K562 (cell line): ENCODE results near the gene GLCCI1. TPM values are rescaled to one million over a fixed set of nuclear protein-coding genes. Genes with fewer than 3 reads are reported as not detected.

Experiments used
- ATAC-seq: fragments of 200-7000 bp; cut with Tn5 transposase; 3 replicates; pipeline ENCODE4 v1.9.1; 2020; ENCODE audit warnings: moderate library complexity
- BruUV-seq: library from RNA; stranded (reverse); fragments of 400-500 nt; replicated peaks from 2 replicates; lab custom pipeline; 2021; lab: Mats Ljungman, UMichigan
- CTCF ChIA-PET: fragments of 300-600 bp; formaldehyde crosslinking; extraction: SDS; loops from one replicate; lab custom pipeline; 2021; ENCODE audit warnings: low intra/inter-chr PET ratio; lab: Yijun Ruan, JAX
- POLR2A ChIA-PET: fragments of 300-600, 350-650 bp; sonication (Branson Sonifier 250); formaldehyde crosslinking; extraction: SDS; loops from one replicate; lab custom pipeline; 2021; ENCODE audit warnings: antibody characterized with exemption, inconsistent platforms; lab: Yijun Ruan, JAX
- DNase-seq, 4 experiments: peaks; one replicate each; pipeline versions ENCODE4 v3.0.0 to v3.0.0-alpha.2; 2011 to 2018; ENCODE audit warnings: low spot score in 3 of 4, mixed read lengths in 3 of 4; ENCODE audit errors: extremely low read depth in 1 of 4
- FAIRE-seq: peaks from 2 replicates; lab custom pipeline; 2011; peaks lifted over from hg19 to GRCh38; lab: Jason Lieb, UNC
- H2AFZ ChIP-seq: 2 replicates; pipeline ENCODE4 v1.6.0; 2011; ENCODE audit warnings: low read depth, low read length, control low read depth, inconsistent platforms
- H3K27ac ChIP-seq: fragments of 200-600 bp; 3 replicates; pipeline ENCODE4 v1.8.0; 2011; ENCODE audit warnings: low read depth, mild to moderate bottlenecking, control low read depth, inconsistent platforms, low read length, moderate library complexity, mixed read lengths; ENCODE audit errors: extremely low read depth
- H3K27me3 ChIP-seq, 2 experiments: fragments of 300-600 bp in 1 of 2; 2 replicates in 1 of 2; 3 replicates in 1 of 2; pipeline versions ENCODE4 v1.6.0 to v1.8.0; 2011; ENCODE audit warnings: inconsistent platforms in 2 of 2, low read length in 2 of 2, mild to moderate bottlenecking in 1 of 2, mixed read lengths in 1 of 2, moderate library complexity in 1 of 2; ENCODE audit not compliant: control insufficient read depth in 2 of 2, insufficient read depth in 2 of 2
- H3K36me3 ChIP-seq: fragments of 300-600 bp; 3 replicates; pipeline ENCODE4 v1.8.0; 2011; ENCODE audit warnings: mild to moderate bottlenecking, low read length, inconsistent platforms; ENCODE audit not compliant: control insufficient read depth, insufficient read depth
- H3K4me1 ChIP-seq, 2 experiments: fragments of 200-600 bp in 1 of 2; replicated peaks in 1 of 2; 2 replicates in 1 of 2; 3 replicates in 1 of 2; pipeline versions ENCODE4 v1.5.1 to v1.8.0; 2011; ENCODE audit warnings: inconsistent platforms in 2 of 2, low read length in 2 of 2, mild to moderate bottlenecking in 1 of 2, mixed read lengths in 1 of 2, moderate library complexity in 1 of 2; ENCODE audit not compliant: control insufficient read depth in 2 of 2, insufficient read depth in 2 of 2
- H3K4me2 ChIP-seq: 2 replicates; pipeline ENCODE4 v1.6.1; 2011; ENCODE audit warnings: low read length, control low read depth, inconsistent platforms, mixed read lengths; ENCODE audit not compliant: insufficient read depth
- H3K4me3 ChIP-seq: fragments of 200-600 bp; sonication (generic), shearing (Covaris generic); 2 replicates; pipeline ENCODE4 v1.5.1; 2016; ENCODE audit warnings: control low read depth, inconsistent platforms
- H3K79me2 ChIP-seq: fragments of 200-600 bp; 3 replicates; pipeline ENCODE4 v1.8.0; 2011; ENCODE audit warnings: low read length, inconsistent platforms; ENCODE audit not compliant: control insufficient read depth, insufficient read depth
- H3K9ac ChIP-seq, 2 experiments: 2 replicates each; pipeline versions ENCODE4 v1.6.0 to v1.6.1; 2011; ENCODE audit warnings: low read depth in 2 of 2, low read length in 2 of 2, control low read depth in 1 of 2, inconsistent platforms in 1 of 2, mild to moderate bottlenecking in 1 of 2, mixed read lengths in 1 of 2; ENCODE audit not compliant: insufficient read depth in 1 of 2
- H3K9me1 ChIP-seq: one replicate; pipeline ENCODE4 v1.6.0; 2011; ENCODE audit warnings: inconsistent platforms, mild to moderate bottlenecking, low read length, moderate library complexity; ENCODE audit not compliant: control insufficient read depth, insufficient read depth
- H3K9me3 ChIP-seq: replicated peaks from 2 replicates; pipeline ENCODE4 v1.5.1; 2011; ENCODE audit warnings: low read depth, low read length, inconsistent platforms; ENCODE audit not compliant: control insufficient read depth, insufficient read depth
- H4K20me1 ChIP-seq: replicated peaks from 2 replicates; pipeline ENCODE4 v1.6.1; 2011; ENCODE audit warnings: low read length, inconsistent platforms, mixed read lengths; ENCODE audit not compliant: control insufficient read depth, insufficient read depth
- CAMTA2 ChIP-seq: fragments of 250-450 bp; sonication (Bioruptor Pico); conservative IDR thresholded peaks from 2 replicates; pipeline ENCODE4 v1.5.1; 2022
- SMC3 ChIP-seq: conservative IDR thresholded peaks from 2 replicates; pipeline ENCODE4 v1.6.1; 2011; ENCODE audit warnings: low read depth, low read length, improper control_type of control experiment; ENCODE audit not compliant: insufficient read depth
- ZNF146 ChIP-seq: IDR thresholded peaks from one replicate; pipeline ENCODE4 v1.6.1; 2018; ENCODE audit warnings: missing compliant biosample characterization; ENCODE audit not compliant: unreplicated experiment
- WGBS: fragments of 100-300 bp; shearing (Covaris generic); methylation state at CpG from one replicate; pipeline ENCODE4 v1.1.6; 2016; ENCODE audit warnings: low coverage, mixed read lengths; ENCODE audit not compliant: insufficient coverage; ENCODE audit errors: missing lambda C conversion rate; 5-methylcytosine and 5-hydroxymethylcytosine counted together
- in situ Hi-C: fragments of 300-500 bp; cut with MboI; formaldehyde crosslinking; loops from 4 replicates; pipeline ENCODE4 v1.15.0; 2018; ENCODE audit warnings: inconsistent platforms, mixed read lengths
- intact Hi-C: fragments of 100-400 bp; cut with micrococcal nuclease; formaldehyde crosslinking; loops from 2 replicates; pipeline ENCODE4 v1.14.2; 2022
- polyA plus RNA-seq, 8 experiments: library from polyadenylated mRNA; depleted of rRNA in 4 of 8; stranded (reverse) in 5 of 8; unstranded in 3 of 8; fragments of >200 nt; fragmentation: Nextera tagmentation in 2 of 8; fragmentation: Illumina TruSeq in 1 of 8; extraction: Ambion mirVana in 2 of 8; extraction: Trizol in 1 of 8; gene quantifications; 2 replicates each; pipeline versions ENCODE4 v1.2.1 to v1.2.3, GENCODE V29; 2011 to 2014; ENCODE audit warnings: inconsistent platforms in 1 of 8, missing spikeins in 1 of 8
- total RNA-seq, 7 experiments: library from RNA; depleted of rRNA in 6 of 7; stranded (reverse); fragments of >200 nt in 6 of 7; fragmentation: Illumina TruSeq in 2 of 7; extraction: Trizol in 2 of 7; gene quantifications; 2 replicates each; pipeline versions ENCODE4 v1.2.1 to v1.2.3, GENCODE V29; 2011 to 2021; ENCODE audit warnings: low replicate concordance in 1 of 7
- TF ChIP-seq, protein P1 (sequence below): fragments of 450-650 bp; formaldehyde crosslinking; IDR thresholded peaks from 2 replicates; pipeline ENCODE4 v1.4.0; 2020; ENCODE audit warnings: mild to moderate bottlenecking, moderate library complexity
- TF ChIP-seq, protein P2 (sequence below): fragments of 450-650 bp; IDR thresholded peaks from 2 replicates; pipeline ENCODE4 v1.6.1; 2016; ENCODE audit warnings: mild to moderate bottlenecking
- TF ChIP-seq, protein P3 (sequence below): IDR thresholded peaks from 3 replicates; pipeline ENCODE4 v1.6.1; 2011; ENCODE audit warnings: borderline replicate concordance, mild to moderate bottlenecking, moderate library complexity; ENCODE audit not compliant: insufficient read length; ENCODE audit errors: extremely low read depth
- TF ChIP-seq, protein P4 (sequence below): fragments of 250-450 bp; sonication (Bioruptor Pico); IDR thresholded peaks from 2 replicates; pipeline ENCODE4 v1.5.0; 2022; ENCODE audit warnings: mild to moderate bottlenecking
- TF ChIP-seq, protein P5 (sequence below): sonication (generic); IDR thresholded peaks from 2 replicates; pipeline ENCODE4 v1.6.1; 2016
- TF ChIP-seq, protein P6 (sequence below): fragments of 450-650 bp; conservative IDR thresholded peaks from 2 replicates; pipeline ENCODE4 v1.6.1; 2016; ENCODE audit warnings: missing genetic modification characterization, low read depth, mild to moderate bottlenecking, control low read depth, missing compliant biosample characterization

GLCCI1 gene
- total and polyA plus RNA-seq, 9 of the 15 experiments (the other 6 are each of a cell fraction or from before 2014, with no cell fraction given) = 2.7 to 11.9 (median 7.2) TPM

GRCh38 chr7:7919449-7919945 lies 49.1 kb upstream of the GLCCI1 start:
- ChIA-PET POLR2A (interaction anchor here (1.1 to 2.3 kb wide), 2 partner anchors 9 to 12 kb away, joined by 3 to 5 read pairs; no protein-coding TSS in a partner anchor), CTCF (no interaction called here)
- in situ Hi-C loops (no loop called here), intact Hi-C loops (no loop called here)
- H2AFZ ChIP-seq = no peak overlapping the region
- no TSS peak for BruUV-seq
- no peaks in the 10 kb centered on the region; a peak in 2 of 5 replicates for H3K27me3 ChIP-seq
- no peaks in the 10 kb centered on the region for H4K20me1 ChIP-seq
- ATAC-seq = no peak
- H3K9ac ChIP-seq = no peak overlapping the region
- WGBS = 3% methylated on average over 2 of the region's 2 CpGs
- H3K27ac ChIP-seq = no peak overlapping the region
- FAIRE-seq = no peak
- H3K36me3 ChIP-seq = no peaks in the 10 kb centered on the region
- no peaks in the 10 kb centered on the region for H3K79me2 ChIP-seq
- no peak overlapping the region for H3K4me2 ChIP-seq
- H3K4me3 ChIP-seq = no peak overlapping the region
- DNase-seq = no peak
- no peaks in the 10 kb centered on the region for H3K9me1 ChIP-seq
- H3K4me1 ChIP-seq = no peaks in the 10 kb centered on the region
- no peaks in the 10 kb centered on the region for H3K9me3 ChIP-seq
- TF ChIP-seq, protein P1, sequence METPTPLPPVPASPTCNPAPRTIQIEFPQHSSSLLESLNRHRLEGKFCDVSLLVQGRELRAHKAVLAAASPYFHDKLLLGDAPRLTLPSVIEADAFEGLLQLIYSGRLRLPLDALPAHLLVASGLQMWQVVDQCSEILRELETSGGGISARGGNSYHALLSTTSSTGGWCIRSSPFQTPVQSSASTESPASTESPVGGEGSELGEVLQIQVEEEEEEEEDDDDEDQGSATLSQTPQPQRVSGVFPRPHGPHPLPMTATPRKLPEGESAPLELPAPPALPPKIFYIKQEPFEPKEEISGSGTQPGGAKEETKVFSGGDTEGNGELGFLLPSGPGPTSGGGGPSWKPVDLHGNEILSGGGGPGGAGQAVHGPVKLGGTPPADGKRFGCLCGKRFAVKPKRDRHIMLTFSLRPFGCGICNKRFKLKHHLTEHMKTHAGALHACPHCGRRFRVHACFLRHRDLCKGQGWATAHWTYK (CRISPR knock-in tag) = no peak
- TF ChIP-seq, protein P2, sequence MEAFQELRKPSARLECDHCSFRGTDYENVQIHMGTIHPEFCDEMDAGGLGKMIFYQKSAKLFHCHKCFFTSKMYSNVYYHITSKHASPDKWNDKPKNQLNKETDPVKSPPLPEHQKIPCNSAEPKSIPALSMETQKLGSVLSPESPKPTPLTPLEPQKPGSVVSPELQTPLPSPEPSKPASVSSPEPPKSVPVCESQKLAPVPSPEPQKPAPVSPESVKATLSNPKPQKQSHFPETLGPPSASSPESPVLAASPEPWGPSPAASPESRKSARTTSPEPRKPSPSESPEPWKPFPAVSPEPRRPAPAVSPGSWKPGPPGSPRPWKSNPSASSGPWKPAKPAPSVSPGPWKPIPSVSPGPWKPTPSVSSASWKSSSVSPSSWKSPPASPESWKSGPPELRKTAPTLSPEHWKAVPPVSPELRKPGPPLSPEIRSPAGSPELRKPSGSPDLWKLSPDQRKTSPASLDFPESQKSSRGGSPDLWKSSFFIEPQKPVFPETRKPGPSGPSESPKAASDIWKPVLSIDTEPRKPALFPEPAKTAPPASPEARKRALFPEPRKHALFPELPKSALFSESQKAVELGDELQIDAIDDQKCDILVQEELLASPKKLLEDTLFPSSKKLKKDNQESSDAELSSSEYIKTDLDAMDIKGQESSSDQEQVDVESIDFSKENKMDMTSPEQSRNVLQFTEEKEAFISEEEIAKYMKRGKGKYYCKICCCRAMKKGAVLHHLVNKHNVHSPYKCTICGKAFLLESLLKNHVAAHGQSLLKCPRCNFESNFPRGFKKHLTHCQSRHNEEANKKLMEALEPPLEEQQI = no peak
- no peak for TF ChIP-seq CAMTA2 (CRISPR knock-in tag)
- TF ChIP-seq ZNF146 (CRISPR knock-in tag) = no peak
- TF ChIP-seq, protein P3, sequence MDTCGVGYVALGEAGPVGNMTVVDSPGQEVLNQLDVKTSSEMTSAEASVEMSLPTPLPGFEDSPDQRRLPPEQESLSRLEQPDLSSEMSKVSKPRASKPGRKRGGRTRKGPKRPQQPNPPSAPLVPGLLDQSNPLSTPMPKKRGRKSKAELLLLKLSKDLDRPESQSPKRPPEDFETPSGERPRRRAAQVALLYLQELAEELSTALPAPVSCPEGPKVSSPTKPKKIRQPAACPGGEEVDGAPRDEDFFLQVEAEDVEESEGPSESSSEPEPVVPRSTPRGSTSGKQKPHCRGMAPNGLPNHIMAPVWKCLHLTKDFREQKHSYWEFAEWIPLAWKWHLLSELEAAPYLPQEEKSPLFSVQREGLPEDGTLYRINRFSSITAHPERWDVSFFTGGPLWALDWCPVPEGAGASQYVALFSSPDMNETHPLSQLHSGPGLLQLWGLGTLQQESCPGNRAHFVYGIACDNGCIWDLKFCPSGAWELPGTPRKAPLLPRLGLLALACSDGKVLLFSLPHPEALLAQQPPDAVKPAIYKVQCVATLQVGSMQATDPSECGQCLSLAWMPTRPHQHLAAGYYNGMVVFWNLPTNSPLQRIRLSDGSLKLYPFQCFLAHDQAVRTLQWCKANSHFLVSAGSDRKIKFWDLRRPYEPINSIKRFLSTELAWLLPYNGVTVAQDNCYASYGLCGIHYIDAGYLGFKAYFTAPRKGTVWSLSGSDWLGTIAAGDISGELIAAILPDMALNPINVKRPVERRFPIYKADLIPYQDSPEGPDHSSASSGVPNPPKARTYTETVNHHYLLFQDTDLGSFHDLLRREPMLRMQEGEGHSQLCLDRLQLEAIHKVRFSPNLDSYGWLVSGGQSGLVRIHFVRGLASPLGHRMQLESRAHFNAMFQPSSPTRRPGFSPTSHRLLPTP = no peak
- TF ChIP-seq, protein P4, sequence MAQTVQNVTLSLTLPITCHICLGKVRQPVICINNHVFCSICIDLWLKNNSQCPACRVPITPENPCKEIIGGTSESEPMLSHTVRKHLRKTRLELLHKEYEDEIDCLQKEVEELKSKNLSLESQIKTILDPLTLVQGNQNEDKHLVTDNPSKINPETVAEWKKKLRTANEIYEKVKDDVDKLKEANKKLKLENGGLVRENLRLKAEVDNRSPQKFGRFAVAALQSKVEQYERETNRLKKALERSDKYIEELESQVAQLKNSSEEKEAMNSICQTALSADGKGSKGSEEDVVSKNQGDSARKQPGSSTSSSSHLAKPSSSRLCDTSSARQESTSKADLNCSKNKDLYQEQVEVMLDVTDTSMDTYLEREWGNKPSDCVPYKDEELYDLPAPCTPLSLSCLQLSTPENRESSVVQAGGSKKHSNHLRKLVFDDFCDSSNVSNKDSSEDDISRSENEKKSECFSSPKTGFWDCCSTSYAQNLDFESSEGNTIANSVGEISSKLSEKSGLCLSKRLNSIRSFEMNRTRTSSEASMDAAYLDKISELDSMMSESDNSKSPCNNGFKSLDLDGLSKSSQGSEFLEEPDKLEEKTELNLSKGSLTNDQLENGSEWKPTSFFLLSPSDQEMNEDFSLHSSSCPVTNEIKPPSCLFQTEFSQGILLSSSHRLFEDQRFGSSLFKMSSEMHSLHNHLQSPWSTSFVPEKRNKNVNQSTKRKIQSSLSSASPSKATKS (CRISPR knock-in tag) = no peak
- TF ChIP-seq, protein P5, sequence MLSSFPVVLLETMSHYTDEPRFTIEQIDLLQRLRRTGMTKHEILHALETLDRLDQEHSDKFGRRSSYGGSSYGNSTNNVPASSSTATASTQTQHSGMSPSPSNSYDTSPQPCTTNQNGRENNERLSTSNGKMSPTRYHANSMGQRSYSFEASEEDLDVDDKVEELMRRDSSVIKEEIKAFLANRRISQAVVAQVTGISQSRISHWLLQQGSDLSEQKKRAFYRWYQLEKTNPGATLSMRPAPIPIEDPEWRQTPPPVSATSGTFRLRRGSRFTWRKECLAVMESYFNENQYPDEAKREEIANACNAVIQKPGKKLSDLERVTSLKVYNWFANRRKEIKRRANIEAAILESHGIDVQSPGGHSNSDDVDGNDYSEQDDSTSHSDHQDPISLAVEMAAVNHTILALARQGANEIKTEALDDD = no peak
- TF ChIP-seq, protein P6, sequence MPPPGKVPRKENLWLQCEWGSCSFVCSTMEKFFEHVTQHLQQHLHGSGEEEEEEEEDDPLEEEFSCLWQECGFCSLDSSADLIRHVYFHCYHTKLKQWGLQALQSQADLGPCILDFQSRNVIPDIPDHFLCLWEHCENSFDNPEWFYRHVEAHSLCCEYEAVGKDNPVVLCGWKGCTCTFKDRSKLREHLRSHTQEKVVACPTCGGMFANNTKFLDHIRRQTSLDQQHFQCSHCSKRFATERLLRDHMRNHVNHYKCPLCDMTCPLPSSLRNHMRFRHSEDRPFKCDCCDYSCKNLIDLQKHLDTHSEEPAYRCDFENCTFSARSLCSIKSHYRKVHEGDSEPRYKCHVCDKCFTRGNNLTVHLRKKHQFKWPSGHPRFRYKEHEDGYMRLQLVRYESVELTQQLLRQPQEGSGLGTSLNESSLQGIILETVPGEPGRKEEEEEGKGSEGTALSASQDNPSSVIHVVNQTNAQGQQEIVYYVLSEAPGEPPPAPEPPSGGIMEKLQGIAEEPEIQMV (tag) = no peak
- TF ChIP-seq SMC3 = no peak
